ENCODE results near the gene PLCB4.

GRCh38 chr20:9100691-9101090, 31.8 kb downstream of the PLCB4 start:
- TF ChIP-seq EZH2phosphoT487 (conservative IDR thresholded peaks at IDR 0.05; ENCODE audit: low read length) (no peak), CTCF (IDR thresholded peaks at IDR 0.05; ENCODE audit: insufficient read depth, low read length, poor library complexity, severe bottlenecking) (no peak)

All from SU-DHL-6 (cell line).